ENCODE results near the gene PGBD5. TPM values are rescaled to one million over a fixed set of nuclear protein-coding genes. Genes with fewer than 3 reads are reported as not detected.

PGBD5 gene
- total RNA-seq, 2 experiments from 2014 or later = not detected

- Mint-ChIP-seq H3K27me3 (no peaks in the 10 kb centered on the region), H3K27ac (no peak overlapping the region), H3K9me3 (no peaks in the 10 kb centered on the region), H3K4me1 (no peaks in the 10 kb centered on the region), H3K36me3 (ENCODE audit: low read depth) (no peaks in the 10 kb centered on the region), H3K4me3 (no peak overlapping the region)
- DNase-seq = no peak
- CTCF ChIA-PET = no interaction called here
- POLR2A ChIA-PET = no interaction called here
Measured at GRCh38 chr1:230355128-230355527, 71.0 kb downstream of the PGBD5 start.

DNA sequence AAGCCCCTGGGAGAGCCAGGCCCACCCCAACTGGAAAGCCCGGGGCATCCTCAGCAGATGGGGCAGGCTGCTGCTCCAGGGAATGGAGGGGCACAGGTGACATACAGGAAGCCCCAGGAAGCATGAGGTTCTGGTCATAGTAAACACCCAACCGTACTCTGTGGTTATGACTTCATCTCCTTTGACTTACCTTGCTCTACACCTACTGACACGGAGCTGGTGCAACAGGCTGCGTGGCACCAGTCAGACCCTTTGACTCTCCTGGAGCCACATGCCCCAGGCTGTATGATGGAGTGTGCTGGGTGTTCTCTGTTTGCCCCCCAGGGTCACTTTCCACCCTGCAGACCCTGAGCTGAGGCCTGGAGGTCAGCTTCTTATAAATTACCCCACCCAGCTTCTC is 72.1 kb downstream of the PGBD5 start:
- no peak for DNase-seq
- ChIA-PET POLR2A (no interaction called here), CTCF (no interaction called here)
- H3K36me3 Mint-ChIP-seq (ENCODE audit: low read depth) = no peaks in the 10 kb centered on the region
- H3K9me3 Mint-ChIP-seq = no peaks in the 10 kb centered on the region
- H3K27ac Mint-ChIP-seq = no peak overlapping the region
- H3K27me3 Mint-ChIP-seq = peaks cover under 1% of the 10 kb centered on the region
- no peak overlapping the region for H3K4me3 Mint-ChIP-seq
- H3K4me1 Mint-ChIP-seq = no peaks in the 10 kb centered on the region

DNA sequence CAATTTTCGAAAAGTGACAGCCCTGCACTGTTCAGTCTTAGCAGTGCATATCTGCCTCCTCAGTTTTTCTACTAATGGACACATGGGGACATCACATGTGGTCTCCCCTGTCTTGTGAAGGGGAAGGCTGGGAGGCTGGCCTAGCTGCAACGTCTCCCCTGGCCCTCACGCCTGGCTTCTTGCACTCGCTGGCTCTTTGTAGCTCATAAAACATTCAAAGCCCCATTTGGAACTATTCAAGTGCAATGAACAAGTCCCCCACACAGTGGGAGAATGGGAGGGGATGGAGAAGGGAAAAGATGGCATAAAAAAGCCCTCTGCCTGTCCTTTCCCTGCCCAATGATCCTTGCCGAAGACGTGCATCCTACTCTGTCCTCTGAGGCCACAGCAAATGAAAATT is 73.6 kb downstream of the PGBD5 start:
- no peak for DNase-seq
- H3K9me3 Mint-ChIP-seq = no peaks in the 10 kb centered on the region

GRCh38 chr1:230351983-230352382 is 74.1 kb downstream of the PGBD5 start:
- no peaks in the 10 kb centered on the region for H3K36me3 Mint-ChIP-seq (ENCODE audit: low read depth)
- no peak overlapping the region for H3K27ac Mint-ChIP-seq
- ChIA-PET CTCF (no interaction called here), POLR2A (no interaction called here)
- DNase-seq = no peak
- no peak overlapping the region for H3K4me3 Mint-ChIP-seq
- H3K4me1 Mint-ChIP-seq = no peaks in the 10 kb centered on the region
- no peaks in the 10 kb centered on the region for H3K9me3 Mint-ChIP-seq
- H3K27me3 Mint-ChIP-seq = peaks cover 2% of the 10 kb centered on the region

More for the DNA sequence above, 73.6 kb downstream of the PGBD5 start:
- no peak overlapping the region for H3K4me3 Mint-ChIP-seq
- H3K27me3 Mint-ChIP-seq = peaks cover 2% of the 10 kb centered on the region
- POLR2A ChIA-PET = no interaction called here
- no peaks in the 10 kb centered on the region for H3K4me1 Mint-ChIP-seq
- CTCF ChIA-PET = no interaction called here
- no peaks in the 10 kb centered on the region for H3K36me3 Mint-ChIP-seq (ENCODE audit: low read depth)
- no peak overlapping the region for H3K27ac Mint-ChIP-seq

GRCh38 chr1:230351514-230351913 is 74.6 kb downstream of the PGBD5 start:
- ChIA-PET CTCF (no interaction called here), POLR2A (no interaction called here)
- Mint-ChIP-seq H3K36me3 (ENCODE audit: low read depth) (no peaks in the 10 kb centered on the region), H3K4me3 (no peak overlapping the region), H3K4me1 (no peaks in the 10 kb centered on the region), H3K27me3 (peaks cover 2% of the 10 kb centered on the region), H3K27ac (no peak overlapping the region), H3K9me3 (no peaks in the 10 kb centered on the region)
- DNase-seq = no peak

- POLR2A ChIA-PET = no interaction called here
- H3K27ac Mint-ChIP-seq = no peak overlapping the region
- CTCF ChIA-PET = no interaction called here
- H3K9me3 Mint-ChIP-seq = no peaks in the 10 kb centered on the region
- H3K4me3 Mint-ChIP-seq = no peak overlapping the region
- no peaks in the 10 kb centered on the region for H3K36me3 Mint-ChIP-seq (ENCODE audit: low read depth)
- H3K4me1 Mint-ChIP-seq = no peaks in the 10 kb centered on the region
- DNase-seq = no peak
- peaks cover 2% of the 10 kb centered on the region for H3K27me3 Mint-ChIP-seq
Measured at GRCh38 chr1:230350208-230350921, 75.8 kb downstream of the PGBD5 start.

GRCh38 chr1:230349020-230349393 is 77.1 kb downstream of the PGBD5 start:
- H3K27me3 Mint-ChIP-seq = peaks cover 2% of the 10 kb centered on the region
- H3K27ac Mint-ChIP-seq = no peak overlapping the region
- H3K9me3 Mint-ChIP-seq = no peaks in the 10 kb centered on the region
- H3K4me3 Mint-ChIP-seq = no peak overlapping the region
- CTCF ChIA-PET = no interaction called here
- H3K4me1 Mint-ChIP-seq = no peaks in the 10 kb centered on the region
- POLR2A ChIA-PET = no interaction called here
- DNase-seq = no peak
- no peaks in the 10 kb centered on the region for H3K36me3 Mint-ChIP-seq (ENCODE audit: low read depth)

- no peaks in the 10 kb centered on the region for H3K36me3 Mint-ChIP-seq (ENCODE audit: low read depth)
- no peaks in the 10 kb centered on the region for H3K9me3 Mint-ChIP-seq
- CTCF ChIA-PET = no interaction called here
Measured at GRCh38 chr1:230348386-230349019, 77.6 kb downstream of the PGBD5 start.

DNA sequence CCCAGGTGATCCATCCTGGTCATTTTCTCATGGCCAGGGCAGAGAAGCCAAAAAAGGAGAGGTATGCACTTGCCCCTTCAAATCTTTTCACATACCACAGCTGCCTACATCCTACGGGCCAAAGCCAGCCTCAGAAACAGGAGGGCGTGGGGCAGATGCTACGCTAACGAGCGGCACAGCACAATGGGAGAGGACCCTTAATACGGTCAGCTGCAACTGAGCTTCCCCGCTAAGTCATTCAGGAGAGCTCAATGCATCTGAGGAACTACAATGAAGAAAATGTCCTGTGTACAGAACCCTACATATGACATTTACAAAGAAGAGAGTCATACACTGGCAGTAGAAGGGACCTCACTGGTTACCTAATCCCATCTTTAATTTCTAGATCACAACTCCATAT is 78.2 kb downstream of the PGBD5 start:
- Mint-ChIP-seq H3K9me3 (no peaks in the 10 kb centered on the region), H3K4me3 (no peak overlapping the region), H3K4me1 (no peaks in the 10 kb centered on the region), H3K27me3 (peaks cover 4% of the 10 kb centered on the region), H3K27ac (no peak overlapping the region), H3K36me3 (ENCODE audit: low read depth) (no peaks in the 10 kb centered on the region)
- ChIA-PET CTCF (no interaction called here), POLR2A (no interaction called here)
- DNase-seq = no peak

More at GRCh38 chr1:230348386-230349019, 77.6 kb downstream of the PGBD5 start:
- Mint-ChIP-seq H3K27ac (no peak overlapping the region), H3K4me1 (no peaks in the 10 kb centered on the region), H3K27me3 (peaks cover 2% of the 10 kb centered on the region), H3K4me3 (no peak overlapping the region)
- POLR2A ChIA-PET = no interaction called here
- DNase-seq = no peak

DNA sequence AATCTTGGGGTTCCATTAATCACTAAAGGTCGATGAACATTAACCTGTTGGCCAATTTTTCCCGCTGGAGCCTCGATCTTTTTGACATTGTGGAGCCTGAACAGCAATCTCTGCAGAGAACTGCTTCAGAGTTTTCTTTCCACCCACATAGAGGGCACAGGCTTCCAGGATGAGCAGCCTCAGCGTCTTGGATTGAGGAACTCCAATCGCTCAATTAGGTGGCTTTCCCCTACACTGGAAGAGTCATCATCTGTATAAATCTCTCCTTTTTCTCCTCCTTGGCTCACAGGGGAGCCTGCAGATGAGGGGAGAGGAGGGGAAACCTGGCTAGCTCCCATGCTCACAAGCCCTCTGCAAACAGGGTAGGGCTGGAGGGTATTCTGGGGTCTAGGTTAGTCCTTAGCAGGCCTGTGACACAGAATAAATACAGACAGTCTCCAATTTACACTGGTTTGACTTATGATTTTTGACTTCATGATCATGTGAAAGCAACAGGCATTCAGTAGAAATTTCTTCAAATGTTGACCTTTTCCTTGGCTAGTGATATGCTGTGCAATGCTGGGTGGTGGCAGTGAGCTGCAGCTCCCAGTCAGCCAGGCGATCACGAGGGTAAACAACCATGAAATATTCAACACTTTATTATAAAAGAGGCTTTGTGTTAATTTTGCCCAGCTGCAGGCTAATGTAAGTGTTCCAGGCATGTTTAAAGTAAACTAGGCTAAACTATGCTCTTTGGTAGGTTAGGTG is 80.8 kb downstream of the PGBD5 start:
- Mint-ChIP-seq H3K9me3 (no peaks in the 10 kb centered on the region), H3K27ac (no peak overlapping the region), H3K4me3 (no peak overlapping the region), H3K27me3 (peaks cover 12% of the 10 kb centered on the region), H3K36me3 (ENCODE audit: low read depth) (no peaks in the 10 kb centered on the region), H3K4me1 (no peaks in the 10 kb centered on the region)
- POLR2A ChIA-PET = no interaction called here
- DNase-seq = no peak
- CTCF ChIA-PET = no interaction called here

GRCh38 chr1:230342699-230343098 is 83.4 kb downstream of the PGBD5 start:
- no peak for DNase-seq
- Mint-ChIP-seq H3K36me3 (ENCODE audit: low read depth) (no peaks in the 10 kb centered on the region), H3K4me1 (no peaks in the 10 kb centered on the region), H3K4me3 (no peak overlapping the region), H3K9me3 (no peaks in the 10 kb centered on the region), H3K27ac (no peak overlapping the region), H3K27me3 (peaks cover 15% of the 10 kb centered on the region)
- ChIA-PET POLR2A (no interaction called here), CTCF (no interaction called here)

DNA sequence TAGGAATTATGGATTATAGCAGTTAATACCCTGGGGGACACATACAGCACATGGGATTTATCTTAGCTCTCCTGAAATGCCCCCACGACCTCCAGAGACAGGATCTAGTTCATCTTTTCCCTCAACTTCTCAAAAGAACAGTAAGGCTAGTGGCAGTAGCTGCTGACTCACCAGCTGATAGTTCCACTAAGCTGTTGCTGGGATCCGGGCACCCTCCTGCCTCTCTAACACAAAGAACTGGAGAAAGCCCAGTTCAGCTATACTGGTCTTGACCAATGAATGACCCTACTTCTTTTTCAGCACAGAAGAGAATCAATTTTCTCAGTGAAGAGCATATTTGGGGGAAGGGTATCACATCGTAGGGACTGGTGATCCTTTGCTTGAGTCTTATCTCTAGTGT is 84.1 kb downstream of the PGBD5 start:
- no peaks in the 10 kb centered on the region for H3K4me1 Mint-ChIP-seq
- H3K27me3 Mint-ChIP-seq = peaks cover 17% of the 10 kb centered on the region
- H3K9me3 Mint-ChIP-seq = no peaks in the 10 kb centered on the region
- no peak for DNase-seq
- POLR2A ChIA-PET = no interaction called here
- no peak overlapping the region for H3K27ac Mint-ChIP-seq
- H3K4me3 Mint-ChIP-seq = no peak overlapping the region
- CTCF ChIA-PET = no interaction called here
- H3K36me3 Mint-ChIP-seq (ENCODE audit: low read depth) = no peaks in the 10 kb centered on the region

DNA sequence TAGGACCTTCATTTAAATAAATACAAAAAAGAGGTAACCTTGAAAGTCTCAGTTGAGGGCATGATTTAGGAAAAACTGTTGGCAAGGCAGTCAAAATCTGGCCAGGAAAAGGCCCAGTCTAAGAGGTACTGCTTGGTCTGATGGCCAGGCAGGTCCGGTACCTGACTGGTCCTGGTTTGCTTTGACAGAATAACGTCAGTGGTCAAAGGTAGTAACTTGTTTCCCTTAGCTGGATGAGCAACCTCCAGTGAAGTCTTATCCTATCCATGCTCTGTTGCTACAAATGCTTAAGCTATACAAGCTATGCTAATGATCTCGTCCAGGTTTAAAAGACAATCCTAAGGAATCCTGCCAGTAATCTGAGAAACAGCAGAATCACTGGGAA is 85.0 kb downstream of the PGBD5 start:
- POLR2A ChIA-PET = no interaction called here
- H3K36me3 Mint-ChIP-seq (ENCODE audit: low read depth) = no peaks in the 10 kb centered on the region
- CTCF ChIA-PET = no interaction called here
- no peak overlapping the region for H3K4me3 Mint-ChIP-seq
- no peak for DNase-seq
- no peaks in the 10 kb centered on the region for H3K9me3 Mint-ChIP-seq
- no peak overlapping the region for H3K27ac Mint-ChIP-seq
- H3K27me3 Mint-ChIP-seq = peaks cover 17% of the 10 kb centered on the region
- no peaks in the 10 kb centered on the region for H3K4me1 Mint-ChIP-seq
